DND-41 (cell line): ENCODE data around the gene DYNC1LI2.

Experiments
- CTCF ChIP-seq: IDR thresholded peaks from 2 replicates; pipeline ENCODE4 v1.5.1; 2012; ENCODE audit warnings: borderline replicate concordance, low read length, moderate library complexity, mild to moderate bottlenecking; ENCODE audit not compliant: poor library complexity, severe bottlenecking; ENCODE audit errors: extremely low read depth
- EZH2 ChIP-seq: IDR thresholded peaks from 3 replicates; pipeline ENCODE4 v1.6.1; 2012; ENCODE audit warnings: borderline replicate concordance, low read depth, mild to moderate bottlenecking, moderate library complexity, low read length, inconsistent platforms; ENCODE audit not compliant: severe bottlenecking

- TF ChIP-seq CTCF (no peak), EZH2 (no peak)
These were observed 35.1 kb upstream of the DYNC1LI2 start for GRCh38 chr16:66786551-66786950.
